HEK293T (cell line): Measurements from ENCODE around the gene CTNNB1.

Experiments
- FOXA1 ChIP-seq: fragments of 450-650 bp; IDR thresholded peaks from 2 replicates; pipeline ENCODE4 v1.6.1; 2016; ENCODE audit warnings: mild to moderate bottlenecking
- SUZ12 ChIP-seq: fragments of 450-650 bp; IDR thresholded peaks from 2 replicates; pipeline ENCODE4 v1.6.1; 2016; ENCODE audit warnings: mild to moderate bottlenecking
- ZNF384 ChIP-seq: fragments of 450-650 bp; IDR thresholded peaks from 2 replicates; pipeline ENCODE4 v1.6.1; 2016

GRCh38 chr3:41210966-41211365 is 11.7 kb downstream of the CTNNB1 start:
- no peak for TF ChIP-seq SUZ12
- TF ChIP-seq ZNF384, result no peak
- no peak for TF ChIP-seq FOXA1
